HepG2 (cell line): Measurements from ENCODE around the gene CCDC73. TPM values are rescaled to one million over a fixed set of nuclear protein-coding genes. Genes with fewer than 3 reads are reported as not detected.
A peak's percentile ranks its signal among the peaks of the same experiment; 100 is the strongest.

Experiments used
- ATAC-seq: fragments of 200-7000 bp; cut with Tn5 transposase; 3 replicates; pipeline ENCODE4 v1.9.1; 2020; ENCODE audit warnings: mild to moderate bottlenecking, moderate library complexity
- BruUV-seq: library from RNA; stranded (reverse); fragments of 400-500 nt; replicated peaks from 2 replicates; lab custom pipeline; 2021; lab: Mats Ljungman, UMichigan
- CTCF ChIA-PET: fragments of 300-600 bp; formaldehyde crosslinking; extraction: SDS; loops from one replicate; lab custom pipeline; 2021; ENCODE audit warnings: low total read pairs, inconsistent platforms, low intra/inter-chr PET ratio; lab: Yijun Ruan, JAX
- POLR2A ChIA-PET: fragments of 350-600 bp; sonication (Branson Sonifier 250); formaldehyde crosslinking; loops from one replicate; lab custom pipeline; 2020; ENCODE audit warnings: antibody characterized with exemption, inconsistent platforms; lab: Yijun Ruan, JAX
- DNase-seq: peaks from one replicate; pipeline ENCODE4 v3.0.0-alpha.2; 2015; ENCODE audit warnings: low spot score
- FAIRE-seq: peaks from 3 replicates; lab custom pipeline; 2011; peaks lifted over from hg19 to GRCh38; lab: Jason Lieb, UNC
- H2AFZ ChIP-seq: one replicate; pipeline ENCODE4 v1.6.1; 2011; ENCODE audit warnings: low read length, inconsistent platforms
- H3K27ac ChIP-seq: fragments of 300-600 bp; 3 replicates; pipeline ENCODE4 v1.8.0; 2011; ENCODE audit warnings: mixed run types, mild to moderate bottlenecking, mixed read lengths, low read length, inconsistent platforms; ENCODE audit not compliant: insufficient read depth; ENCODE audit errors: extremely low read length
- H3K27me3 ChIP-seq, 2 experiments: fragments of 200-600 bp in 1 of 2; 2 replicates in 1 of 2; 3 replicates in 1 of 2; pipeline versions ENCODE4 v1.6.0 to v1.8.0; 2011; ENCODE audit warnings: low read length in 2 of 2, mild to moderate bottlenecking in 2 of 2, moderate library complexity in 2 of 2, inconsistent platforms in 1 of 2; ENCODE audit not compliant: insufficient read depth in 2 of 2, control insufficient read depth in 1 of 2
- H3K36me3 ChIP-seq, 2 experiments: fragments of 200-600 bp in 1 of 2; replicated peaks in 1 of 2; 2 replicates in 1 of 2; 3 replicates in 1 of 2; pipeline versions ENCODE4 v1.5.1 to v1.8.0; 2011; ENCODE audit warnings: low read length in 2 of 2, inconsistent platforms in 1 of 2; ENCODE audit not compliant: insufficient read depth in 2 of 2, control insufficient read depth in 1 of 2
- H3K4me1 ChIP-seq: 2 replicates; pipeline ENCODE4 v1.5.1; 2012; ENCODE audit warnings: low read length, inconsistent platforms; ENCODE audit not compliant: insufficient read depth
- H3K4me2 ChIP-seq: 2 replicates; pipeline ENCODE4 v1.6.0; 2011; ENCODE audit warnings: low read depth, low read length, inconsistent platforms
- H3K4me3 ChIP-seq, 3 experiments: fragments of 200-600 bp in 1 of 3; sonication (generic), shearing (Covaris generic) in 1 of 3; replicated peaks in 1 of 3; 2 replicates each; pipeline ENCODE4 v1.5.1; 2011 to 2016; ENCODE audit warnings: low read length in 3 of 3, inconsistent platforms in 2 of 3, low read depth in 2 of 3, mild to moderate bottlenecking in 2 of 3, control low read depth in 1 of 3, mixed read lengths in 1 of 3; ENCODE audit not compliant: insufficient read depth in 1 of 3
- H3K79me2 ChIP-seq: one replicate; pipeline ENCODE4 v1.6.1; 2011; ENCODE audit warnings: low read length, inconsistent platforms; ENCODE audit not compliant: insufficient read depth
- H3K9ac ChIP-seq: 2 replicates; pipeline ENCODE4 v1.6.0; 2011; ENCODE audit warnings: mild to moderate bottlenecking, low read depth, low read length, inconsistent platforms; ENCODE audit not compliant: insufficient read depth
- H3K9me3 ChIP-seq: 2 replicates; pipeline ENCODE4 v1.5.1; 2012; ENCODE audit warnings: mild to moderate bottlenecking, low read length
- H4K20me1 ChIP-seq: 2 replicates; pipeline ENCODE4 v1.6.0; 2011; ENCODE audit warnings: inconsistent platforms, mild to moderate bottlenecking, low read length, moderate library complexity; ENCODE audit not compliant: insufficient read depth
- ARID3A ChIP-seq: IDR thresholded peaks from 2 replicates; pipeline ENCODE4 v1.6.1; 2012; ENCODE audit warnings: low read depth, low read length, improper control_type of control experiment
- CC2D1A ChIP-seq: sonication (generic); formaldehyde crosslinking; IDR thresholded peaks from 2 replicates; pipeline ENCODE4 v1.8.1; 2023; ENCODE audit warnings: mild to moderate bottlenecking, missing genetic modification reagents
- CSRNP2 ChIP-seq: sonication (generic); formaldehyde crosslinking; conservative IDR thresholded peaks from 2 replicates; pipeline ENCODE4 v1.8.0; 2022; ENCODE audit warnings: low read depth, missing genetic modification reagents
- CTCF ChIP-seq: sonication (generic); formaldehyde crosslinking; IDR thresholded peaks from 2 replicates; pipeline ENCODE4 v1.5.0; 2020; ENCODE audit warnings: mild to moderate bottlenecking, missing genetic modification reagents, moderate library complexity
- GATAD1 ChIP-seq: IDR thresholded peaks from 2 replicates; pipeline ENCODE4 v1.6.1; 2016; ENCODE audit warnings: missing genetic modification reagents, missing compliant biosample characterization
- HOXA9 ChIP-seq: sonication (generic); formaldehyde crosslinking; IDR thresholded peaks from 2 replicates; pipeline ENCODE4 v1.8.1; 2022; ENCODE audit warnings: missing genetic modification reagents, mild to moderate bottlenecking, moderate library complexity, borderline replicate concordance
- KDM1A ChIP-seq: IDR thresholded peaks from 2 replicates; pipeline ENCODE4 v1.6.1; 2016; ENCODE audit warnings: missing compliant biosample characterization
- KMT2A ChIP-seq: sonication (generic); formaldehyde crosslinking; IDR thresholded peaks from 2 replicates; pipeline ENCODE4 v1.4.0; 2020; ENCODE audit warnings: missing genetic modification reagents
- MAFK ChIP-seq, 2 experiments: IDR thresholded peaks in 1 of 2; conservative IDR thresholded peaks in 1 of 2; 2 replicates each; pipeline ENCODE4 v1.6.1; 2011; ENCODE audit warnings: improper control_type of control experiment in 2 of 2, low read length in 2 of 2
- MATR3 ChIP-seq: sonication (generic); formaldehyde crosslinking; IDR thresholded peaks from 2 replicates; pipeline ENCODE4 v1.4.0; 2020; ENCODE audit warnings: missing genetic modification reagents
- MZF1 ChIP-seq: sonication (generic); formaldehyde crosslinking; IDR thresholded peaks from 2 replicates; pipeline ENCODE4 v1.8.1; 2023; ENCODE audit warnings: mild to moderate bottlenecking, missing genetic modification reagents, borderline replicate concordance
- ONECUT2 ChIP-seq: sonication (generic); formaldehyde crosslinking; IDR thresholded peaks from 2 replicates; pipeline ENCODE4 v1.4.0; 2020; ENCODE audit warnings: missing genetic modification reagents
- SMARCE1 ChIP-seq: fragments of 450-650 bp; IDR thresholded peaks from 2 replicates; pipeline ENCODE4 v1.6.1; 2017; ENCODE audit warnings: borderline replicate concordance
- SMC3 ChIP-seq: IDR thresholded peaks from 2 replicates; pipeline ENCODE4 v1.6.1; 2011; ENCODE audit warnings: low read length, improper control_type of control experiment
- STAG1 ChIP-seq: sonication (generic); formaldehyde crosslinking; IDR thresholded peaks from 2 replicates; pipeline ENCODE4 v1.4.0; 2020; ENCODE audit warnings: missing genetic modification reagents
- TFE3 ChIP-seq: IDR thresholded peaks from 2 replicates; pipeline ENCODE4 v1.6.1; 2016
- ZNF337 ChIP-seq: sonication (generic); formaldehyde crosslinking; IDR thresholded peaks from 2 replicates; pipeline ENCODE4 v1.5.1; 2020; ENCODE audit warnings: missing genetic modification reagents, low read depth, mild to moderate bottlenecking, borderline replicate concordance
- ZNF432 ChIP-seq: sonication (generic); formaldehyde crosslinking; IDR thresholded peaks from 2 replicates; pipeline ENCODE4 v1.5.0; 2020; ENCODE audit warnings: missing genetic modification reagents, mild to moderate bottlenecking, borderline replicate concordance
- ZNF652 ChIP-seq: IDR thresholded peaks from 2 replicates; pipeline ENCODE4 v1.6.1; 2016; ENCODE audit warnings: low read depth, borderline replicate concordance
- ZNF83 ChIP-seq: sonication (generic); formaldehyde crosslinking; IDR thresholded peaks from 2 replicates; pipeline ENCODE4 v1.4.0; 2020; ENCODE audit warnings: missing genetic modification reagents, mild to moderate bottlenecking, borderline replicate concordance
- WGBS: methylation state at CpG from one replicate; pipeline ENCODE4 v1.1.6; 2017; ENCODE audit warnings: low lambda C conversion rate; 5-methylcytosine and 5-hydroxymethylcytosine counted together
- in situ Hi-C: cut with HindIII; loops from 2 replicates; pipeline ENCODE4 v1.10.0; 2017; ENCODE audit warnings: low pct_unique_long_range_greater_than_20kb; ENCODE audit not compliant: extremely low pct_ligation_motif_present
- intact Hi-C: fragments of 100-400 bp; cut with micrococcal nuclease; formaldehyde crosslinking; loops from one replicate; pipeline ENCODE4 v1.10.0; 2022; ENCODE audit not compliant: unreplicated experiment
- polyA plus RNA-seq, 8 experiments: library from polyadenylated mRNA; depleted of rRNA in 3 of 8; stranded (reverse) in 7 of 8; unstranded in 1 of 8; fragments of >200 nt; fragmentation: Illumina TruSeq in 4 of 8; extraction: Trizol in 4 of 8; gene quantifications; 2 replicates each; pipeline versions ENCODE4 v1.2.1 to v1.2.3, GENCODE V29; 2011 to 2016; ENCODE audit warnings: low read depth in 4 of 8, missing spikeins in 1 of 8, mixed read lengths in 1 of 8; ENCODE audit not compliant: insufficient read depth in 1 of 8
- total RNA-seq, 5 experiments: library from RNA; depleted of rRNA; stranded (reverse); fragments of >200 nt; fragmentation: Illumina TruSeq; extraction: Trizol; gene quantifications; 2 replicates each; pipeline ENCODE4 v1.2.3, GENCODE V29; 2016; ENCODE audit warnings: low read depth in 1 of 5

CCDC73 gene
- total and polyA plus RNA-seq, 2 of the 13 experiments (the other 11 are each of a cell fraction or from before 2014, with no cell fraction given): 0.01 to 0.11 TPM

- ChIA-PET CTCF (interaction anchor here (1.1 kb wide), 1 partner anchor 79 kb away, joined by 5 read pairs; no protein-coding TSS in a partner anchor), POLR2A (no interaction called here)
- H3K4me3 ChIP-seq: no peak overlapping the region
- intact Hi-C loops (loop anchor here (1.0 kb wide), 1 partner anchor 80 kb away; no protein-coding TSS in a partner anchor), in situ Hi-C loops (loop anchor here (5.0 kb wide), 1 partner anchor 79 kb away; the partner anchor contains the start of gene CCDC73)
- DNase-seq (no peak), ATAC-seq (no peak), FAIRE-seq (no peak)
- no peaks in the 10 kb centered on the region for H3K36me3 ChIP-seq
- no peak overlapping the region for H2AFZ ChIP-seq
- no peak overlapping the region for H3K27ac ChIP-seq
- no peaks in the 10 kb centered on the region for H3K4me1 ChIP-seq
- H3K79me2 ChIP-seq: no peaks in the 10 kb centered on the region
- no peak overlapping the region for H3K4me2 ChIP-seq
- H4K20me1 ChIP-seq: no peaks in the 10 kb centered on the region
- H3K9me3 ChIP-seq: no peaks in the 10 kb centered on the region
- WGBS: 0% methylated on average over 1 of the region's 1 CpG
- no peaks in the 10 kb centered on the region for H3K27me3 ChIP-seq
- no peak overlapping the region for H3K9ac ChIP-seq
- no TSS peak for BruUV-seq
- TF ChIP-seq HOXA9 (CRISPR knock-in tag) (no peak), MAFK (conservative IDR thresholded peaks at IDR 0.05 in 1 of 2, IDR thresholded peaks at IDR 0.05 in 1 of 2; ENCODE audit: low read length in 2 of 2) (no peak), GATAD1 (CRISPR knock-in tag) (no peak), TFE3 (CRISPR knock-in tag) (no peak), ZNF432 (CRISPR knock-in tag) (no peak), MATR3 (CRISPR knock-in tag) (no peak), ONECUT2 (no peak), CTCF (peak; percentile 21; the same call in 1 of the 2 replicates), KDM1A (CRISPR knock-in tag) (no peak), ZNF337 (CRISPR knock-in tag) (no peak), CSRNP2 (no peak), ARID3A (no peak), CC2D1A (no peak), ZNF83 (CRISPR knock-in tag) (no peak), KMT2A (CRISPR knock-in tag) (no peak), SMARCE1 (no peak), MZF1 (CRISPR knock-in tag) (no peak), ZNF652 (CRISPR knock-in tag) (no peak), SMC3 (0 out of 2 replicates have a peak, but pooled peaks have one; percentile 12), STAG1 (peak; percentile 35; the same call in 1 of the 2 replicates)
Observed at GRCh38 chr11:32713496-32713895, 81.0 kb downstream of the CCDC73 start.
